22Rv1 (cell line): Measurements from ENCODE around the gene CLEC11A.

Source experiments
- CTCF ChIP-seq: fragments of 450-650 bp; IDR thresholded peaks from 2 replicates; pipeline ENCODE4 v1.5.1; 2017; ENCODE audit warnings: mild to moderate bottlenecking
- ZFX ChIP-seq: fragments of 450-650 bp; IDR thresholded peaks from 2 replicates; pipeline ENCODE4 v1.6.1; 2017; ENCODE audit warnings: antibody characterized with exemption, borderline replicate concordance

DNA sequence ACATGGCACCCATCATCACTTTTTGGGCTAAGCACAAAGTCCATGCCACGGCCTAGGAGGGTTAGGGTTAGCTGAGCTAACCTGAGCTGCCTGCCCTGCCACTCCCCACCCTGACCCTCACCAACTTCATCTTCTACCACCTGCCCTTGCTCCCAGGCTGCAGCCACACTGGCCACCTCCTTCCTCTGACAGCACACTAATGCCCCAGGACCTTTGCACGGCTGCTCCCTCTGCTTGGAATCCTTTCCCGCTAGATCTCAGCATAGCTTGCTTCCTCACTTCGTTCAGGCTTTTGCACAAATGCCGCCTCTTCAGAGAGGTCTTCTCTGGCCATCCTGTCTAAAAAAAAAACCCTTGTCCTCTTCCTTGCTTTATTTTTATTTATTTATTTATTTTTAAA lies 16.8 kb upstream of the CLEC11A start:
- TF ChIP-seq CTCF (no peak), ZFX (no peak)
